Astrocyte (in vitro differentiated cells and primary cell): ENCODE measurements around the gene AGTRAP. TPM values are rescaled to one million over a fixed set of nuclear protein-coding genes. Genes with fewer than 3 reads are reported as not detected.

ENCODE experiments used
- DNase-seq: peaks from one replicate; pipeline ENCODE4 v3.0.0-alpha.2; 2010; ENCODE audit warnings: low read depth
- FAIRE-seq: peaks from 2 replicates; lab custom pipeline; 2011; peaks lifted over from hg19 to GRCh38; lab: Jason Lieb, UNC
- H2AFZ ChIP-seq: 2 replicates; pipeline ENCODE4 v1.6.0; 2012; ENCODE audit warnings: low read depth, low read length, inconsistent platforms
- H3K27ac ChIP-seq: 2 replicates; pipeline ENCODE4 v1.5.1; 2011; ENCODE audit warnings: low read depth, low read length, inconsistent platforms
- H3K27me3 ChIP-seq: 2 replicates; pipeline ENCODE4 v1.6.0; 2011; ENCODE audit warnings: low read length, inconsistent platforms; ENCODE audit not compliant: insufficient read depth
- H3K36me3 ChIP-seq: 2 replicates; pipeline ENCODE4 v1.5.1; 2011; ENCODE audit warnings: low read length, inconsistent platforms; ENCODE audit not compliant: insufficient read depth
- H3K4me1 ChIP-seq: 2 replicates; pipeline ENCODE4 v1.5.1; 2011; ENCODE audit warnings: low read length, inconsistent platforms; ENCODE audit not compliant: insufficient read depth
- H3K4me2 ChIP-seq: 2 replicates; pipeline ENCODE4 v1.6.0; 2012; ENCODE audit warnings: low read length, inconsistent platforms
- H3K4me3 ChIP-seq: 2 replicates; pipeline ENCODE4 v1.5.1; 2011; ENCODE audit warnings: low read depth, mild to moderate bottlenecking, low read length, inconsistent platforms; ENCODE audit not compliant: insufficient read depth
- H3K79me2 ChIP-seq: 2 replicates; pipeline ENCODE4 v1.6.0; 2012; ENCODE audit warnings: mild to moderate bottlenecking, low read length, inconsistent platforms; ENCODE audit not compliant: insufficient read depth
- H3K9ac ChIP-seq: 2 replicates; pipeline ENCODE4 v1.6.0; 2012; ENCODE audit warnings: mild to moderate bottlenecking, low read length, inconsistent platforms
- H3K9me3 ChIP-seq: 2 replicates; pipeline ENCODE4 v1.5.1; 2012; ENCODE audit warnings: low read depth, mild to moderate bottlenecking, low read length, inconsistent platforms; ENCODE audit not compliant: insufficient read depth
- H4K20me1 ChIP-seq: 2 replicates; pipeline ENCODE4 v1.6.0; 2012; ENCODE audit warnings: low read length, inconsistent platforms; ENCODE audit not compliant: insufficient read depth
- H3K27ac Mint-ChIP-seq: one replicate; pipeline ENCODE4 v1.8.0; 2021; ENCODE audit warnings: mild to moderate bottlenecking, mixed read lengths; ENCODE audit not compliant: unreplicated experiment
- H3K27me3 Mint-ChIP-seq: one replicate; pipeline ENCODE4 v1.8.0; 2021; ENCODE audit warnings: low read depth, mixed read lengths; ENCODE audit not compliant: unreplicated experiment
- H3K36me3 Mint-ChIP-seq: one replicate; pipeline ENCODE4 v1.8.0; 2021; ENCODE audit warnings: low read depth, mixed read lengths; ENCODE audit not compliant: unreplicated experiment
- H3K4me1 Mint-ChIP-seq: one replicate; pipeline ENCODE4 v1.8.0; 2021; ENCODE audit warnings: low read depth, mixed read lengths; ENCODE audit not compliant: unreplicated experiment
- H3K4me3 Mint-ChIP-seq: one replicate; pipeline ENCODE4 v1.8.0; 2021; ENCODE audit warnings: mild to moderate bottlenecking, moderate library complexity, mixed read lengths; ENCODE audit not compliant: unreplicated experiment
- H3K9me3 Mint-ChIP-seq: one replicate; pipeline ENCODE4 v1.8.0; 2021; ENCODE audit warnings: mild to moderate bottlenecking, mixed read lengths; ENCODE audit not compliant: unreplicated experiment
- CTCF ChIP-seq: IDR thresholded peaks from 2 replicates; pipeline ENCODE4 v1.5.1; 2011; ENCODE audit warnings: low read depth, mild to moderate bottlenecking, inconsistent platforms, low read length, moderate library complexity; ENCODE audit not compliant: insufficient read depth
- EZH2 ChIP-seq: IDR thresholded peaks from 2 replicates; pipeline ENCODE4 v1.6.1; 2012; ENCODE audit warnings: mild to moderate bottlenecking, low read length, inconsistent platforms; ENCODE audit not compliant: insufficient read depth
- total RNA-seq: library from RNA; stranded (reverse); gene quantifications from 2 replicates; pipeline ENCODE4 v1.2.1, GENCODE V29; 2021

AGTRAP gene
- total RNA-seq, 1 donor from 2014 or later, result 38.7 TPM

DNA sequence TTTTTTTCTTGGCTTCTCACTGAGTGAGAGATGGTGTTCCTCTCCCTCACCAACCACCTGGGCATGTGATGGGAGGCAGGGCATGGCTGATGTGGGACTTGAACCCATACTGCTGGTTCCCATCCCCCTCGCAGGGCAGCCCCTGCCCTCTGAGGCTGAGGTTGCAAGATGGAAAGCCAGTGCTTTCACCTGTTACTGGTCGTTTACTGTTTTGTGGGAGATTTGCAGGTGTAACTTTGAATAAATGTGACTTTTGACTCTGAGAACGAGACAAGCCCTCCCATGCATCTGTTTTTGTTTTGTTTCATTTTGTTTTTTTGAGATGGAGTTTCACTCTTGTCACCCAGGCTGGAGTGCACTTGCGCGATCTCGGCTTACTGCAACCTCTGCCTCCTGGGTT lies 47.6 kb downstream of the AGTRAP start:
- Mint-ChIP-seq H3K36me3 (no peaks in the 10 kb centered on the region), H3K9me3 (no peaks in the 10 kb centered on the region), H3K27ac (no peak overlapping the region), H3K4me1 (peaks cover 6% of the 10 kb centered on the region), H3K4me3 (no peak overlapping the region), H3K27me3 (peaks cover 2% of the 10 kb centered on the region)
- Histone ChIP-seq H3K27me3 (no peaks in the 10 kb centered on the region), H3K79me2 (no peaks in the 10 kb centered on the region), H3K27ac (no peak overlapping the region), H3K4me2 (no peak overlapping the region), H2AFZ (no peak overlapping the region), H3K4me3 (no peak overlapping the region), H3K9me3 (no peaks in the 10 kb centered on the region), H3K4me1 (peaks cover 17% of the 10 kb centered on the region), H3K36me3 (no peaks in the 10 kb centered on the region), H4K20me1 (no peaks in the 10 kb centered on the region), H3K9ac (no peak overlapping the region)
- FAIRE-seq (no peak), DNase-seq (no peak)
- TF ChIP-seq CTCF (no peak), EZH2 (no peak)

- no peak for FAIRE-seq
- H3K9me3 Mint-ChIP-seq, result no peaks in the 10 kb centered on the region
- peaks cover 2% of the 10 kb centered on the region for H3K27me3 Mint-ChIP-seq
- H3K4me3 Mint-ChIP-seq, result no peak overlapping the region
- H3K27ac Mint-ChIP-seq, result no peak overlapping the region
- H3K27ac ChIP-seq, result no peak overlapping the region
- no peaks in the 10 kb centered on the region for H3K9me3 ChIP-seq
- no peak for TF ChIP-seq EZH2
- TF ChIP-seq CTCF, result no peak
- H2AFZ ChIP-seq, result peak overlapping the region; percentile 66
- no peaks in the 10 kb centered on the region for H3K36me3 ChIP-seq
- no peaks in the 10 kb centered on the region for H3K36me3 Mint-ChIP-seq
- H3K79me2 ChIP-seq, result no peaks in the 10 kb centered on the region
- H3K4me1 ChIP-seq, result peaks cover 17% of the 10 kb centered on the region
- H3K9ac ChIP-seq, result peak overlapping the region; percentile 1
- no peak for DNase-seq
- peak overlapping the region; percentile 75 for H3K4me2 ChIP-seq
- no peaks in the 10 kb centered on the region for H3K27me3 ChIP-seq
- no peaks in the 10 kb centered on the region for H4K20me1 ChIP-seq
- no peak overlapping the region for H3K4me3 ChIP-seq
- peaks cover 6% of the 10 kb centered on the region for H3K4me1 Mint-ChIP-seq
Measured at GRCh38 chr1:11784256-11784992, 48.5 kb downstream of the AGTRAP start.
